Naive thymus-derived CD4-positive, alpha-beta T cell (primary cell): ENCODE measurements around the gene CDC42EP3. TPM values are rescaled to one million over a fixed set of nuclear protein-coding genes. Genes with fewer than 3 reads are reported as not detected.

Experiments
- ATAC-seq: fragments of 150-1000 bp; cut with Tn5 transposase; 2 replicates; pipeline ENCODE4 v1.10.0; 2021; ENCODE audit warnings: mild to moderate bottlenecking, moderate library complexity
- CTCF ChIA-PET: fragments of 350-600 bp; sonication (Branson Sonifier 250); formaldehyde crosslinking; loops from one replicate; lab custom pipeline; 2021; ENCODE audit warnings: antibody characterized with exemption; lab: Charles Lee
- POLR2A ChIA-PET: fragments of 350-600 bp; sonication (Branson Sonifier 250); formaldehyde crosslinking; loops from one replicate; lab custom pipeline; 2021; ENCODE audit warnings: antibody characterized with exemption, inconsistent platforms; lab: Charles Lee
- DNase-seq, 9 donors: peaks; one replicate each; pipeline versions ENCODE4 v3.0.0 to v3.0.0-alpha.2; 2020 to 2022; ENCODE audit warnings: mixed read lengths in 1 of 9
- H3K27ac ChIP-seq: one replicate; pipeline ENCODE4 v1.7.0; 2013; ENCODE audit warnings: mild to moderate bottlenecking, low read depth, low read length, moderate library complexity
- H3K27me3 ChIP-seq, 2 donors: one replicate each; pipeline ENCODE4 v1.7.0; 2013; ENCODE audit warnings: low read length in 2 of 2, mild to moderate bottlenecking in 2 of 2, moderate library complexity in 2 of 2; ENCODE audit not compliant: control insufficient read depth in 2 of 2, insufficient read depth in 2 of 2
- H3K36me3 ChIP-seq, 3 experiments: 1 replicate in 2 of 3; 2 replicates in 1 of 3; pipeline ENCODE4 v1.7.0; 2013; ENCODE audit warnings: low read length in 3 of 3, mild to moderate bottlenecking in 3 of 3, moderate library complexity in 1 of 3; ENCODE audit not compliant: insufficient read depth in 3 of 3, control insufficient read depth in 2 of 3
- H3K4me1 ChIP-seq, 2 donors: one replicate each; pipeline ENCODE4 v1.7.0; 2013; ENCODE audit warnings: low read length in 2 of 2, mild to moderate bottlenecking in 2 of 2, moderate library complexity in 1 of 2; ENCODE audit not compliant: control insufficient read depth in 2 of 2, insufficient read depth in 2 of 2
- H3K4me3 ChIP-seq: 2 replicates; pipeline ENCODE4 v1.7.0; 2013; ENCODE audit warnings: mild to moderate bottlenecking, low read length
- H3K9me3 ChIP-seq, 3 experiments: 1 replicate in 2 of 3; 2 replicates in 1 of 3; pipeline ENCODE4 v1.7.0; 2013; ENCODE audit warnings: low read length in 3 of 3; ENCODE audit not compliant: control insufficient read depth in 2 of 3
- H3K27ac Mint-ChIP-seq, 9 donors: one replicate each; pipeline ENCODE4 v1.8.0; 2020 to 2022; ENCODE audit warnings: mixed read lengths in 9 of 9, mild to moderate bottlenecking in 8 of 9, moderate library complexity in 5 of 9, inconsistent platforms in 2 of 9
- H3K27me3 Mint-ChIP-seq, 5 donors: one replicate each; pipeline ENCODE4 v1.8.0; 2021 to 2022; ENCODE audit warnings: mixed read lengths in 5 of 5, mild to moderate bottlenecking in 1 of 5
- H3K36me3 Mint-ChIP-seq, 5 donors: one replicate each; pipeline ENCODE4 v1.8.0; 2020 to 2022; ENCODE audit warnings: mixed read lengths in 5 of 5, mild to moderate bottlenecking in 3 of 5, inconsistent platforms in 1 of 5
- H3K4me1 Mint-ChIP-seq, 7 donors: one replicate each; pipeline ENCODE4 v1.8.0; 2020 to 2022; ENCODE audit warnings: mixed read lengths in 7 of 7, mild to moderate bottlenecking in 3 of 7, inconsistent platforms in 1 of 7
- H3K4me3 Mint-ChIP-seq, 10 donors: one replicate each; pipeline ENCODE4 v1.8.0; 2020 to 2022; ENCODE audit warnings: mild to moderate bottlenecking in 10 of 10, mixed read lengths in 10 of 10, moderate library complexity in 6 of 10, inconsistent platforms in 2 of 10
- H3K9me3 Mint-ChIP-seq, 11 donors: one replicate each; pipeline ENCODE4 v1.8.0; 2020 to 2022; ENCODE audit warnings: mixed read lengths in 11 of 11, mild to moderate bottlenecking in 4 of 11, inconsistent platforms in 1 of 11, moderate library complexity in 1 of 11
- intact Hi-C, 2 donors: fragments of 100-400 bp; cut with micrococcal nuclease; formaldehyde crosslinking; loops; one replicate each; pipeline ENCODE4 v1.15.1; 2023
- polyA plus RNA-seq, 2 donors: library from polyadenylated mRNA; unstranded; fragments of 300-500 nt; fragmentation: Illumina TruSeq; gene quantifications; one replicate each; pipeline ENCODE4 v1.2.3, GENCODE V29; 2021
- total RNA-seq, 6 experiments: library from RNA in 5 of 6; stranded (reverse) in 5 of 6; gene quantifications; 1 replicate in 5 of 6; 2 replicates in 1 of 6; pipeline ENCODE4 v1.2.3 and lab custom pipeline; 2021 to 2026

CDC42EP3 gene
- total and polyA plus RNA-seq, 7 experiments from 2014 or later = 15.9 to 96.3 (median 17.8) TPM

GRCh38 chr2:37604716-37605115 lies 66.7 kb downstream of the CDC42EP3 start:
- Histone ChIP-seq H3K9me3 (no peaks in the 10 kb centered on the region), H3K36me3 (peaks cover 0 to 4% (median 0%) of the 10 kb centered on the region in 3 experiments), H3K27me3 (no peaks in the 10 kb centered on the region), H3K4me3 (no peak overlapping the region), H3K4me1 (peaks cover 20 to 26% of the 10 kb centered on the region in 2 donors), H3K27ac (no peak overlapping the region)
- Mint-ChIP-seq H3K27me3 (peaks cover 0 to 9% (median 0%) of the 10 kb centered on the region in 5 donors), H3K4me1 (peaks cover 30 to 42% (median 37%) of the 10 kb centered on the region in 7 donors), H3K36me3 (peaks cover 6 to 26% (median 17%) of the 10 kb centered on the region in 5 donors), H3K27ac (no peak overlapping the region), H3K9me3 (peaks cover 0 to 42% (median 17%) of the 10 kb centered on the region in 11 donors), H3K4me3 (no peak overlapping the region)
- ATAC-seq (no peak), DNase-seq (no peak)
- ChIA-PET POLR2A (interaction anchor here (0.6 to 1.3 kb wide), 2 partner anchors 12 to 40 kb away, joined by 4 read pairs; no protein-coding TSS in a partner anchor), CTCF (interaction anchor here (1.9 kb wide), 1 partner anchor 11 kb away, joined by 5 read pairs; no protein-coding TSS in a partner anchor)
- intact Hi-C loops = no loop called here

GRCh38 chr2:37602702-37603101 lies 68.7 kb downstream of the CDC42EP3 start:
- Mint-ChIP-seq H3K9me3 (peaks cover 0 to 46% (median 20%) of the 10 kb centered on the region in 11 donors), H3K27ac (peak overlapping the region in 4 of 9 donors; percentile 18 to 91 (median 63)), H3K27me3 (peaks cover 0 to 9% (median 0%) of the 10 kb centered on the region in 5 donors), H3K36me3 (peaks cover 6 to 41% (median 17%) of the 10 kb centered on the region in 5 donors), H3K4me3 (peak overlapping the region in 5 of 10 donors; percentile 1 to 69 (median 16)), H3K4me1 (peaks cover 38 to 53% (median 46%) of the 10 kb centered on the region in 7 donors)
- Histone ChIP-seq H3K36me3 (peaks cover 0 to 4% (median 0%) of the 10 kb centered on the region in 3 experiments), H3K4me1 (peaks cover 30 to 35% of the 10 kb centered on the region in 2 donors), H3K9me3 (no peaks in the 10 kb centered on the region), H3K4me3 (no peak overlapping the region), H3K27ac (no peak overlapping the region), H3K27me3 (no peaks in the 10 kb centered on the region)
- ATAC-seq = no peak
- ChIA-PET CTCF (no interaction called here), POLR2A (interaction anchor here (0.7 to 1.0 kb wide), 4 partner anchors 8 to 23 kb away, joined by 3 to 4 read pairs (median 3); no protein-coding TSS in a partner anchor)
- DNase-seq = no peak
- intact Hi-C loops = no loop called here

GRCh38 chr2:37602040-37602439 lies 69.4 kb downstream of the CDC42EP3 start:
- H3K36me3 Mint-ChIP-seq = peaks cover 9 to 46% (median 17%) of the 10 kb centered on the region in 5 donors
- no peak for ATAC-seq

GRCh38 chr2:37601569-37601968 lies 69.9 kb downstream of the CDC42EP3 start:
- Mint-ChIP-seq H3K27ac (peak overlapping the region in 7 of 9 donors; percentile 26 to 92 (median 74)), H3K36me3 (peaks cover 11 to 47% (median 17%) of the 10 kb centered on the region in 5 donors), H3K4me1 (peaks cover 35 to 53% (median 46%) of the 10 kb centered on the region in 7 donors), H3K9me3 (peaks cover 0 to 46% (median 18%) of the 10 kb centered on the region in 11 donors), H3K4me3 (peak overlapping the region in 9 of 10 donors; percentile 6 to 84 (median 73)), H3K27me3 (peaks cover 0 to 13% (median 0%) of the 10 kb centered on the region in 5 donors)
- peaks cover 30 to 35% of the 10 kb centered on the region in 2 donors for H3K4me1 ChIP-seq
- CTCF ChIA-PET = no interaction called here
- H3K27ac ChIP-seq = no peak overlapping the region
- no peaks in the 10 kb centered on the region for H3K27me3 ChIP-seq
- no peak for DNase-seq
- H3K9me3 ChIP-seq = no peaks in the 10 kb centered on the region
- peaks cover 0 to 4% (median 0%) of the 10 kb centered on the region in 3 experiments for H3K36me3 ChIP-seq
- POLR2A ChIA-PET = interaction anchor here (0.6 to 3.3 kb wide), 4 partner anchors 9 to 65 kb away, joined by 3 to 16 read pairs (median 4); no protein-coding TSS in a partner anchor
- ATAC-seq = no peak
- intact Hi-C loops = loop anchor here in 1 of 2 donors (2.0 kb wide), 1 partner anchor 15 kb away; no protein-coding TSS in a partner anchor
- peak overlapping the region; percentile 58 for H3K4me3 ChIP-seq

More at GRCh38 chr2:37602040-37602439, 69.4 kb downstream of the CDC42EP3 start:
- ChIA-PET CTCF (no interaction called here), POLR2A (interaction anchor here (0.6 to 3.3 kb wide), 5 partner anchors 9 to 65 kb away, joined by 3 to 16 read pairs (median 3); no protein-coding TSS in a partner anchor)
- Mint-ChIP-seq H3K4me1 (peaks cover 35 to 53% (median 46%) of the 10 kb centered on the region in 7 donors), H3K9me3 (peaks cover 0 to 47% (median 17%) of the 10 kb centered on the region in 11 donors), H3K4me3 (peak overlapping the region in 6 of 10 donors; percentile 7 to 84 (median 80)), H3K27ac (peak overlapping the region in 7 of 9 donors; percentile 26 to 92 (median 74)), H3K27me3 (peaks cover 0 to 13% (median 0%) of the 10 kb centered on the region in 5 donors)
- Histone ChIP-seq H3K4me3 (peak overlapping the region; percentile 58), H3K4me1 (peaks cover 30 to 35% of the 10 kb centered on the region in 2 donors), H3K9me3 (no peaks in the 10 kb centered on the region), H3K36me3 (peaks cover 0 to 4% (median 0%) of the 10 kb centered on the region in 3 experiments), H3K27ac (no peak overlapping the region), H3K27me3 (no peaks in the 10 kb centered on the region)
- DNase-seq = no peak
- intact Hi-C loops = no loop called here

GRCh38 chr2:37600735-37601134 lies 70.7 kb downstream of the CDC42EP3 start:
- DNase-seq (no peak), ATAC-seq (peak; percentile 28)
- Histone ChIP-seq H3K4me1 (peaks cover 30 to 35% of the 10 kb centered on the region in 2 donors), H3K36me3 (peaks cover 0 to 4% (median 0%) of the 10 kb centered on the region in 3 experiments), H3K9me3 (no peaks in the 10 kb centered on the region), H3K4me3 (peak overlapping the region; percentile 58), H3K27me3 (no peaks in the 10 kb centered on the region), H3K27ac (no peak overlapping the region)
- H3K9me3 Mint-ChIP-seq = peaks cover 4 to 45% (median 21%) of the 10 kb centered on the region in 11 donors
- peaks cover 35 to 53% (median 46%) of the 10 kb centered on the region in 7 donors for H3K4me1 Mint-ChIP-seq
- ChIA-PET CTCF (interaction anchor here (1.2 kb wide), 1 partner anchor 70 kb away, joined by 4 read pairs; no protein-coding TSS in a partner anchor), POLR2A (interaction anchor here (0.6 to 3.3 kb wide), 10 partner anchors 10 to 71 kb away, joined by 3 to 16 read pairs (median 5); no protein-coding TSS in a partner anchor)
- intact Hi-C loops = loop anchor here in 1 of 2 donors (2.0 kb wide), 1 partner anchor 16 kb away; no protein-coding TSS in a partner anchor
- peak overlapping the region in 6 of 9 donors; percentile 38 to 95 (median 90) for H3K27ac Mint-ChIP-seq
- peaks cover 0 to 13% (median 0%) of the 10 kb centered on the region in 5 donors for H3K27me3 Mint-ChIP-seq
- H3K4me3 Mint-ChIP-seq = peak overlapping the region in 9 of 10 donors; percentile 35 to 84 (median 80)
- peaks cover 9 to 52% (median 12%) of the 10 kb centered on the region in 5 donors for H3K36me3 Mint-ChIP-seq
